RWPE1 (cell line): ENCODE data around the gene FOXC1.

Experiments used
- CTCF ChIA-PET: fragments of 350-600 bp; sonication (Branson Sonifier 250); formaldehyde crosslinking; extraction: SDS; loops from one replicate; lab custom pipeline; 2021; lab: Yijun Ruan, JAX
- POLR2A ChIA-PET: fragments of 400-600 bp; formaldehyde crosslinking; extraction: SDS; loops from one replicate; lab custom pipeline; 2020; ENCODE audit warnings: antibody characterized with exemption; ENCODE audit not compliant: low non-redundant PET; lab: Yijun Ruan, JAX
- DNase-seq: peaks from one replicate; pipeline ENCODE4 v3.0.0; 2012; ENCODE audit warnings: low spot score
- H3K27ac ChIP-seq: fragments of 450-650 bp; 2 replicates; pipeline ENCODE4 v1.5.1; 2017
- CTCF ChIP-seq: fragments of 450-650 bp; conservative IDR thresholded peaks from 2 replicates; pipeline ENCODE4 v1.5.1; 2017; ENCODE audit warnings: low read depth, mild to moderate bottlenecking

FOXC1 gene

GRCh38 chr6:1592852-1593251 is 16.9 kb upstream of the FOXC1 start:
- no peak for TF ChIP-seq CTCF
- POLR2A ChIA-PET = no interaction called here
- H3K27ac ChIP-seq = no peak overlapping the region
- CTCF ChIA-PET = interaction anchor here (0.6 to 1.0 kb wide), 3 partner anchors 341 to 1041 kb away, joined by 3 to 6 read pairs (median 4); no protein-coding TSS in a partner anchor
- DNase-seq = no peak

GRCh38 chr6:1593286-1593957 is 16.3 kb upstream of the FOXC1 start:
- TF ChIP-seq CTCF = no peak
- no peak overlapping the region for H3K27ac ChIP-seq
- DNase-seq = no peak
- ChIA-PET CTCF (interaction anchor here (0.6 to 1.5 kb wide), 4 partner anchors 369 to 1041 kb away, joined by 3 to 6 read pairs (median 4); no protein-coding TSS in a partner anchor), POLR2A (interaction anchor here (0.5 kb wide), 1 partner anchor 105 kb away, joined by 6 read pairs; no protein-coding TSS in a partner anchor)

DNA sequence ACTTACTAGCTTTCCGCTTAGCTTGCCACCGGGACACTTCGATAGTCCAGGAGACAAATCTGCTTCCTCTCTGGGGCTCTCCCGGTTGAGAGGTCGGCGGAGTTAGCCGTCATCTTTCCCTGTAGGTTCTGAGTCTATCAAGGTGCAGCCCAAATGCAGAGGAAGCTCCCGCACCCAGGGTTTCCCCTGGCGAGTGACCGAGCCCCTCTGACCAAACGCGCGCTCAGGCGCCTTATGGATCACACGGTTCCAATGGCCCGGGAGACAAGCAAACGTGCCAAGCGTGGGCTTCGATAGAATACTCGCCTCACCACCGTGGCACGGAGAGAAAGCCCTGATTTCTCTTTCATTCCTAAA is 15.8 kb upstream of the FOXC1 start:
- ChIA-PET POLR2A (interaction anchor here (0.5 kb wide), 1 partner anchor 105 kb away, joined by 6 read pairs; no protein-coding TSS in a partner anchor), CTCF (interaction anchor here (0.6 to 1.5 kb wide), 4 partner anchors 369 to 1040 kb away, joined by 3 to 6 read pairs (median 4); no protein-coding TSS in a partner anchor)
- DNase-seq = no peak
- no peak for TF ChIP-seq CTCF
- H3K27ac ChIP-seq = no peak overlapping the region

GRCh38 chr6:1594445-1595200 is 15.1 kb upstream of the FOXC1 start:
- ChIA-PET POLR2A (no interaction called here), CTCF (interaction anchor here (0.5 to 1.5 kb wide), 2 partner anchors 756 to 759 kb away, joined by 3 read pairs; no protein-coding TSS in a partner anchor)
- no peak overlapping the region for H3K27ac ChIP-seq
- TF ChIP-seq CTCF = no peak
- DNase-seq = no peak

DNA sequence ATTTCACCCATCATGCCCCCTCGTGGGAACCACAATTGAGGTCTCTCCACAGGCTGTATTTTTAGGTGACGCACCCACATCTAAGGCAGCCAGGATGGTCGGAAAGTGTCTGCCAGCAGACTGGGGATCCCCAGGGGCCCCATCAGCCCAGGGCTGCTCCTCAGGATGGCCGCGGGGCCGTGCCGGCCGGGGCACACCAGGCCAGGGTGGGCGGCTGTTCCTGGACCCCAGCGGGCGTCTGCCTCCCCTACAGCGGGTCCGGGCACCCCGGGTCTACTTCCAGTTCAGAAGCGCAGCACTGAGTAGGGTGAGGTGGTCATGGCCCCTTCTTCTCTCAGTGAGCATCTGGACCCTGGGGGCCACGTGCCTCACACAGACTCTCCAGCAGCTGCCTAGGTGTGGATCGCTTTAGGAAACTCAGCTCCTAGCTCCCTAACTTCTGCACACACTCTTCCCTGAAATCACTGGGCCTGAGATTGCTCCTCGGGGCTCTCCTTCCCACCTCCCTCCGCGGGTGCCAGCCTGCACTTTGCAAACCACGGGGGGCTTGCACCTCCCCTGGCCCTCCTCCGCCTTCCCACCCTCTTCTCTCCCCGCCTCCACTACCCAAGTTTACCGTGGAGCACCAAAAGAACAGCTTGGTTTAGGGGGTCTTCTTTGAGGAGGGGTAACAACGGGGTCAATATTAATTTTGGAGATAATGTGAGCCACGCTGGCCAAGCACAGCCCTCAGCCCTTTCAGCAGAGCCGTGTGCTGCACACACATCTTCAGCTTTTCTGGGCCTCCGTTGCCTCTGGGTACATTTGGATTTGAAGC is 14.2 kb upstream of the FOXC1 start:
- no peak overlapping the region for H3K27ac ChIP-seq
- TF ChIP-seq CTCF = no peak
- ChIA-PET CTCF (interaction anchor here (0.5 to 2.3 kb wide), 14 partner anchors 15 to 1038 kb away, joined by 3 to 14 read pairs (median 4); no protein-coding TSS in a partner anchor), POLR2A (no interaction called here)
- no peak for DNase-seq
